CD8-positive, alpha-beta memory T cell (primary cell): Measurements from ENCODE around the gene DCAF16. TPM values are rescaled to one million over a fixed set of nuclear protein-coding genes. Genes with fewer than 3 reads are reported as not detected.
"Not testable (repeated sequence)": the region's sequence is repeated elsewhere in the genome, so short reads cannot be mapped to it uniquely, and the experiment has no call there.

Experiments
- CTCF ChIA-PET: fragments of 350-600 bp; sonication (Branson Sonifier 250); formaldehyde crosslinking; loops from one replicate; lab custom pipeline; 2021; ENCODE audit warnings: antibody characterized with exemption; lab: Charles Lee
- POLR2A ChIA-PET: fragments of 350-600 bp; sonication (Branson Sonifier 250); formaldehyde crosslinking; loops from one replicate; lab custom pipeline; 2021; ENCODE audit warnings: antibody characterized with exemption; lab: Charles Lee
- DNase-seq, 5 donors: peaks; one replicate each; pipeline versions ENCODE4 v3.0.0 to v3.0.0-alpha.2; 2020 to 2022; ENCODE audit warnings: mixed read lengths in 1 of 5
- H3K27ac ChIP-seq: one replicate; pipeline ENCODE4 v1.7.0; 2013; ENCODE audit warnings: low read depth, mild to moderate bottlenecking, low read length, moderate library complexity
- H3K27me3 ChIP-seq: 2 replicates; pipeline ENCODE4 v1.7.0; 2013; ENCODE audit warnings: low read length, mild to moderate bottlenecking; ENCODE audit not compliant: insufficient read depth, poor library complexity, severe bottlenecking
- H3K36me3 ChIP-seq: 2 replicates; pipeline ENCODE4 v1.7.0; 2013; ENCODE audit warnings: mild to moderate bottlenecking, low read length, moderate library complexity; ENCODE audit not compliant: insufficient read depth
- H3K4me1 ChIP-seq: 2 replicates; pipeline ENCODE4 v1.7.0; 2013; ENCODE audit warnings: mild to moderate bottlenecking, low read length, moderate library complexity; ENCODE audit not compliant: insufficient read depth
- H3K4me3 ChIP-seq: 2 replicates; pipeline ENCODE4 v1.7.0; 2013; ENCODE audit warnings: mild to moderate bottlenecking, low read length
- H3K9me3 ChIP-seq: 2 replicates; pipeline ENCODE4 v1.7.0; 2013; ENCODE audit warnings: mild to moderate bottlenecking, low read length
- H3K27ac Mint-ChIP-seq, 8 donors: one replicate each; pipeline ENCODE4 v1.8.0; 2020 to 2021; ENCODE audit warnings: mixed read lengths in 8 of 8, mild to moderate bottlenecking in 6 of 8, inconsistent platforms in 3 of 8, moderate library complexity in 3 of 8
- H3K27me3 Mint-ChIP-seq, 2 donors: one replicate each; pipeline ENCODE4 v1.8.0; 2020 to 2021; ENCODE audit warnings: mixed read lengths in 2 of 2, mild to moderate bottlenecking in 1 of 2, moderate library complexity in 1 of 2
- H3K36me3 Mint-ChIP-seq, 3 donors: one replicate each; pipeline ENCODE4 v1.8.0; 2020 to 2021; ENCODE audit warnings: mixed read lengths in 3 of 3, inconsistent platforms in 1 of 3, mild to moderate bottlenecking in 1 of 3
- H3K4me1 Mint-ChIP-seq, 3 donors: one replicate each; pipeline ENCODE4 v1.8.0; 2020 to 2021; ENCODE audit warnings: mixed read lengths in 3 of 3, inconsistent platforms in 1 of 3, mild to moderate bottlenecking in 1 of 3
- H3K4me3 Mint-ChIP-seq, 7 donors: one replicate each; pipeline ENCODE4 v1.8.0; 2020 to 2021; ENCODE audit warnings: mixed read lengths in 7 of 7, mild to moderate bottlenecking in 6 of 7, moderate library complexity in 4 of 7, inconsistent platforms in 2 of 7
- H3K9me3 Mint-ChIP-seq, 5 donors: one replicate each; pipeline ENCODE4 v1.8.0; 2020 to 2022; ENCODE audit warnings: mixed read lengths in 5 of 5, mild to moderate bottlenecking in 3 of 5, moderate library complexity in 2 of 5, inconsistent platforms in 1 of 5
- polyA plus RNA-seq: library from polyadenylated mRNA; unstranded; fragments of 300-500 nt; fragmentation: Illumina TruSeq; gene quantifications from one replicate; pipeline ENCODE4 v1.2.3, GENCODE V29; 2021
- total RNA-seq, 2 experiments: library from RNA; stranded (reverse); gene quantifications; one replicate each; pipeline ENCODE4 v1.2.3, GENCODE V29; 2021

Gene DCAF16
- total RNA-seq (10 to 100 TPM; 30.5 to 32.4 TPM), polyA plus RNA-seq (21.4 TPM)

DNA sequence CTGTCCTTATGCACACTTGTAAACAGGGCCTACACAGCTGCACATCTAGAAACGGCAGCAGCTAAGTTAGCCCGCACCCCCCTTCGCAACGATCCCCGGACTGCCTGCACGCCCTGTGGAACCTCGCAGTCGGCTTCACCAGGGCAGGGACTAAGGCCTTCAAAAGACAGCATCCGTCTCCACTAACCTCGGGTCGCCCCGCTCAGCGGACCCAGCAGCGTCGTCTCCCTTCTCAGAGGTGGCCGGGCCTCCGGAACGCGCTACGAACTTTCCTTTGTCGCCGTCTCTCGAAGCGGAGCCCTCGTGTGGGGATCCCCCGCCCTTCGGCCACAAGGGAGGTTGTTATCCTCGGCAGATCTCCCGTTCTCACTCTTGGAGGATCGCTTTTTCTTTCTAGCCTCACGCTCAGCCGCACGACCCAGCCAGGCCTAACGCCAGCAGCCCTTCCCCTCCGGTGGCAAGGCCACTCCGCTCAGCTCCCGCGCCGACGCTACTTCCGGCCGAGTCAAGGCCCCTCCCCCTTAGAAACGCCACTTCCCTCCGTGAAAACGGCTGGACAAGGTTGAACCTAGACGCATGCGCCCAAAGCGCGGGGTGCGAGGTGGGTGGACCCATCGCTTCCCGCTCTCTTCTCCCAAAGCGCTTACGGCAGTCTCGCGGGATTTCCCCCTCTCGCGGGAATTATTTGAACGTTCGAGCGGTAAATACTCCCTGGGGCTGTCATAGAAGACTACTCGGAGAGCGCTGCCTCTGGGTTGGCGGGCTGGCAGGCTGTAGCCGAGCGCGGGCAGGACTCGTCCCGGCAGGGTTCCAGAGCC is at the start of gene DCAF16, which contains the start of gene NCAPG:
Gene DCAF16, minus strand, starts transcription at position 498 of the 818 bp plus-strand sequence. CDS start 6,616 bp downstream, outside the sequence.
Gene NCAPG, plus strand, starts transcription at position 720 of the 818 bp plus-strand sequence. CDS start 99 bp downstream, outside the sequence.
- peaks cover 45% of the 10 kb centered on the region for H3K4me1 ChIP-seq
- Mint-ChIP-seq H3K27ac (peak within 1 kb of the TSS; percentile 96 to 100 (median 100)), H3K4me1 (peaks cover 62 to 78% (median 72%) of the 10 kb centered on the region in 3 donors), H3K36me3 (peaks cover 0 to 23% (median 6%) of the 10 kb centered on the region in 3 donors), H3K9me3 (no peaks in the 10 kb centered on the region), H3K27me3 (no peaks in the 10 kb centered on the region), H3K4me3 (peak within 1 kb of the TSS; percentile 95 to 100 (median 98))
- peak within 1 kb of the TSS; percentile 98 for H3K27ac ChIP-seq
- CTCF ChIA-PET = interaction anchor here (0.5 to 2.0 kb wide), 5 partner anchors 13 to 964 kb away, joined by 3 to 13 read pairs (median 3); no protein-coding TSS in a partner anchor
- no peaks in the 10 kb centered on the region for H3K9me3 ChIP-seq
- peak within 1 kb of the TSS; percentile 89 for H3K4me3 ChIP-seq
- POLR2A ChIA-PET = interaction anchor here (0.6 to 1.4 kb wide), 4 partner anchors 12 to 196 kb away, joined by 3 to 8 read pairs (median 4); partner anchors contain the start of gene MED28
- H3K36me3 ChIP-seq = no peaks in the 10 kb centered on the region
- DNase-seq = peak; percentile 97 to 100 (median 99)
- no peaks in the 10 kb centered on the region for H3K27me3 ChIP-seq

- no peak overlapping the region for H3K4me3 Mint-ChIP-seq
- POLR2A ChIA-PET = no interaction called here
These were observed 49.3 kb upstream of the DCAF16 start for GRCh38 chr4:17859793-17860406.

GRCh38 chr4:17854036-17854435 is 43.5 kb upstream of the DCAF16 start:
- H3K27me3 ChIP-seq = no peaks in the 10 kb centered on the region
- no peak overlapping the region for H3K27ac Mint-ChIP-seq
- no peaks in the 10 kb centered on the region for H3K4me1 ChIP-seq
- DNase-seq = no peak
- peaks cover 2 to 6% (median 4%) of the 10 kb centered on the region in 5 donors for H3K9me3 Mint-ChIP-seq
- peaks cover 2 to 17% (median 4%) of the 10 kb centered on the region in 3 donors for H3K36me3 Mint-ChIP-seq
- H3K4me1 Mint-ChIP-seq = no peaks in the 10 kb centered on the region
- no peak overlapping the region for H3K4me3 Mint-ChIP-seq
- no peaks in the 10 kb centered on the region for H3K36me3 ChIP-seq
- no peak overlapping the region for H3K27ac ChIP-seq
- no peaks in the 10 kb centered on the region for H3K27me3 Mint-ChIP-seq
- no peaks in the 10 kb centered on the region for H3K9me3 ChIP-seq
- CTCF ChIA-PET = interaction anchor here (1.3 kb wide), 1 partner anchor 8 kb away, joined by 3 read pairs; no protein-coding TSS in a partner anchor
- POLR2A ChIA-PET = no interaction called here
- no peak overlapping the region for H3K4me3 ChIP-seq

More at GRCh38 chr4:17859793-17860406, 49.3 kb upstream of the DCAF16 start:
- no peaks in the 10 kb centered on the region for H3K36me3 ChIP-seq
- H3K9me3 Mint-ChIP-seq = peaks cover 4 to 28% (median 25%) of the 10 kb centered on the region in 5 donors
- no peak overlapping the region for H3K27ac ChIP-seq
- no peaks in the 10 kb centered on the region for H3K4me1 Mint-ChIP-seq
- DNase-seq = no peak
- no peaks in the 10 kb centered on the region for H3K9me3 ChIP-seq
- no peaks in the 10 kb centered on the region for H3K27me3 ChIP-seq
- H3K4me3 ChIP-seq = no peak overlapping the region
- no peaks in the 10 kb centered on the region for H3K27me3 Mint-ChIP-seq
- CTCF ChIA-PET = no interaction called here
- H3K4me1 ChIP-seq = no peaks in the 10 kb centered on the region
- peaks cover 16 to 64% (median 21%) of the 10 kb centered on the region in 3 donors for H3K36me3 Mint-ChIP-seq
- H3K27ac Mint-ChIP-seq = no peak overlapping the region

DNA sequence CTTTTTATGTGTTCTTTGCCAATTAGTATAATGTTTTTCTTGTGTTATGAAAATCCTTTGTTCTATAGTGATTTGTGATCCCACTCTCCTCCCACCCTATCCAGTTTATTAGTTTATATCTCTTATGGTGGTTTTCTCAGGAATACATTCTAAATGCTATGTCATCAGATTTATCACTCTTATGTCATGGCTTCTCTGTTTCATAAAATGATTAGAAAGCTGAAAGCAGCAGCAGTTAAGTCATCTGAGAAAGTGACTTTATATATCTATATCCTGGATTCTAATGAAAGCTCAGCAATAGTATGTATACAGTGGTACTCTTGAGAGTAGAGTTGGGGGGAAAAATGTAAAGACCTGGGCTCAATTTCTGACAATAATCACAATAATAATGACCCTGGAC is 41.4 kb upstream of the DCAF16 start:
- no peaks in the 10 kb centered on the region for H3K4me1 Mint-ChIP-seq

DNA sequence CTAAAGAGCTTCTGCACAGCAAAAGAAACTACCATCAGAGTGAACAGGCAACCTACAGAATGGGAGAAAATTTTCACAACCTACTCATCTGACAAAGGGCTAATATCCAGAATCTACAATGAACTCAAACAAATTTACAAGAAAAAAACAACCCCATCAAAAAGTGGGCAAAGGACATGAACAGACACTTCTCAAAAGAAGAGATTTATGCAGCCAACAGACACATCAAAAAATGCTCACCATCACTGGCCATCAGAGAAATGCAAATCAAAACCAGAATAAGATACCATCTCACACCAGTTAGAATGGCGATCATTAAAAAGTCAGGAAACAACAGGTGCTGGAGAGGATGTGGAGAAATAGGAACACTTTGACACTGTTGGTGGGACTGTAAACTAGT is 39.7 kb upstream of the DCAF16 start:
- H3K27ac Mint-ChIP-seq, POLR2A ChIA-PET, H3K4me1 ChIP-seq, DNase-seq, H3K36me3 ChIP-seq, H3K4me3 ChIP-seq, H3K9me3 ChIP-seq, H3K36me3 Mint-ChIP-seq, CTCF ChIA-PET, H3K4me1 Mint-ChIP-seq, H3K9me3 Mint-ChIP-seq, H3K27ac ChIP-seq, H3K4me3 Mint-ChIP-seq, H3K27me3 Mint-ChIP-seq, H3K27me3 ChIP-seq: not testable (repeated sequence)

More for the DNA sequence above, 41.4 kb upstream of the DCAF16 start:
- Mint-ChIP-seq H3K27ac (no peak overlapping the region), H3K27me3 (no peaks in the 10 kb centered on the region), H3K9me3 (no peaks in the 10 kb centered on the region), H3K36me3 (peaks cover 0 to 4% (median 3%) of the 10 kb centered on the region in 3 donors), H3K4me3 (no peak overlapping the region)
- ChIA-PET CTCF (no interaction called here), POLR2A (no interaction called here)
- Histone ChIP-seq H3K9me3 (no peaks in the 10 kb centered on the region), H3K27ac (no peak overlapping the region), H3K36me3 (no peaks in the 10 kb centered on the region), H3K4me3 (no peak overlapping the region), H3K27me3 (no peaks in the 10 kb centered on the region), H3K4me1 (no peaks in the 10 kb centered on the region)
- DNase-seq = no peak

DNA sequence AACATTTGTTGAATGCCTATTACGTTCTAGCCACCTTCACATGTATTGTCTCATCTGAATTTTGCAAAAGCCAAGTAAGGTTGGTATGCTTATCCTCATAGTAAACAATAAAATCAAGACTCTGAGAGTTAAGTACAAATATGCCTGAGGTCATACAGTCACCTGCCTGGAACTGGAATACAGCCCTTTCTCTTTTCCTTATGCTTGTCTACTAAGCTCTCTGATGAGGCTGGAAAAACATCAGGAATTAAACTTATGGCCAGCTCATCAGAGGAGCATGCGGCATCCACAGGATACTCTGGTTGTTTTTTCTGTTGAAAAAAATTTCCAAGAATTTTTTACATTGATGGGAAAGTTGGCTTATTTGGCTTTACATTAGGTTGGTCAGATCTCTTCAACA is 35.7 kb upstream of the DCAF16 start:
- Mint-ChIP-seq H3K27ac (no peak overlapping the region), H3K9me3 (no peaks in the 10 kb centered on the region), H3K36me3 (peaks cover 0 to under 1% (median 0%) of the 10 kb centered on the region in 3 donors), H3K4me3 (no peak overlapping the region), H3K27me3 (no peaks in the 10 kb centered on the region), H3K4me1 (no peaks in the 10 kb centered on the region)
- CTCF ChIA-PET = no interaction called here
- POLR2A ChIA-PET = no interaction called here
- no peak for DNase-seq
- H3K9me3 ChIP-seq = no peaks in the 10 kb centered on the region
- no peaks in the 10 kb centered on the region for H3K36me3 ChIP-seq
- no peaks in the 10 kb centered on the region for H3K27me3 ChIP-seq
- H3K4me1 ChIP-seq = no peaks in the 10 kb centered on the region
- H3K27ac ChIP-seq = no peak overlapping the region
- no peak overlapping the region for H3K4me3 ChIP-seq

GRCh38 chr4:17823871-17824669 is 13.5 kb upstream of the DCAF16 start:
- no peaks in the 10 kb centered on the region for H3K27me3 ChIP-seq
- Mint-ChIP-seq H3K27me3 (peaks cover 0 to 2% of the 10 kb centered on the region in 2 donors), H3K4me3 (peak overlapping the region in 4 of 7 donors; percentile 11 to 45 (median 28)), H3K9me3 (no peaks in the 10 kb centered on the region), H3K27ac (peak overlapping the region in 5 of 8 donors; percentile 11 to 52 (median 35)), H3K36me3 (no peaks in the 10 kb centered on the region), H3K4me1 (peaks cover 26 to 56% (median 41%) of the 10 kb centered on the region in 3 donors)
- H3K4me1 ChIP-seq = no peaks in the 10 kb centered on the region
- no peak overlapping the region for H3K27ac ChIP-seq
- no peak overlapping the region for H3K4me3 ChIP-seq
- no peaks in the 10 kb centered on the region for H3K9me3 ChIP-seq
- DNase-seq = no peak
- ChIA-PET CTCF (no interaction called here), POLR2A (no interaction called here)
- H3K36me3 ChIP-seq = no peaks in the 10 kb centered on the region
